ENCODE data around the gene MED27.

DNA sequence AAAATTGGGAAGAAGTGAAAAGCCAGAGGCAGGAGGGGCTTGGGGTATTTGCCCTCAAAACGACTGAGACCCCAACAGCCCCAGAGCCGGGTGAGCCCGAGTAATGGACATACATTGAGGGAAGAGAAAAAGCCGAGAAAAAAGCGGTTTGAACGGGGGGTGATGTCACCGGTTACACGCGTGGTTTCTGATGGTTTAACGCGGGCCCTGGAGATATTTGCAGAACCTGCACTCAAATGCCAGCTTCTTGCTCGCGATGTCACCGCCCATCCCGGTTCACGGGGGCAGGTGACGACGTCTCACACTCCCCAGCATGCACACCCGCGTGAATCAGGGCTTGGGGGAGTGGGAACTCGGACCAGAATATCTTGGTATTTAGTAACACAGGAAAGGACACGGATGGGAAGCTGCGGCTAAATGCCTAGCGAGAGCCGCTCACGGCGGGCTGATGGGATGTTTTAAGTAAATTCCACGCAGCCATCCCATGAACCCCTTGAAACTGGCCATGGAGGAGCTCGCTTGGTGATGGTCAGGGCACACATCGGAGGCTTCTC is 237.8 kb downstream of the MED27 start:
- TF ChIP-seq, protein P1, sequence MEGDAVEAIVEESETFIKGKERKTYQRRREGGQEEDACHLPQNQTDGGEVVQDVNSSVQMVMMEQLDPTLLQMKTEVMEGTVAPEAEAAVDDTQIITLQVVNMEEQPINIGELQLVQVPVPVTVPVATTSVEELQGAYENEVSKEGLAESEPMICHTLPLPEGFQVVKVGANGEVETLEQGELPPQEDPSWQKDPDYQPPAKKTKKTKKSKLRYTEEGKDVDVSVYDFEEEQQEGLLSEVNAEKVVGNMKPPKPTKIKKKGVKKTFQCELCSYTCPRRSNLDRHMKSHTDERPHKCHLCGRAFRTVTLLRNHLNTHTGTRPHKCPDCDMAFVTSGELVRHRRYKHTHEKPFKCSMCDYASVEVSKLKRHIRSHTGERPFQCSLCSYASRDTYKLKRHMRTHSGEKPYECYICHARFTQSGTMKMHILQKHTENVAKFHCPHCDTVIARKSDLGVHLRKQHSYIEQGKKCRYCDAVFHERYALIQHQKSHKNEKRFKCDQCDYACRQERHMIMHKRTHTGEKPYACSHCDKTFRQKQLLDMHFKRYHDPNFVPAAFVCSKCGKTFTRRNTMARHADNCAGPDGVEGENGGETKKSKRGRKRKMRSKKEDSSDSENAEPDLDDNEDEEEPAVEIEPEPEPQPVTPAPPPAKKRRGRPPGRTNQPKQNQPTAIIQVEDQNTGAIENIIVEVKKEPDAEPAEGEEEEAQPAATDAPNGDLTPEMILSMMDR (IDR thresholded peaks at IDR 0.05) = no peak
- TF ChIP-seq POLR2A (IDR thresholded peaks at IDR 0.05) (no peak), POLR2AphosphoS5 (IDR thresholded peaks at IDR 0.05) (no peak)
